Measurements from ENCODE around the gene LRCH4. TPM values are rescaled to one million over a fixed set of nuclear protein-coding genes. Genes with fewer than 3 reads are reported as not detected.

Gene LRCH4
- total and polyA plus RNA-seq, 2 of the 13 experiments (the other 11 are each of a cell fraction or from before 2014, with no cell fraction given), result 7.0 to 9.3 TPM

GRCh38 chr7:100611983-100612729, 26.2 kb upstream of the LRCH4 start, which contains the start of gene MOSPD3 (continued):
- TF ChIP-seq PHF21A (CRISPR knock-in tag; IDR thresholded peaks at IDR 0.05), result no peak
- TF ChIP-seq ISL2 (CRISPR knock-in tag; IDR thresholded peaks at IDR 0.05), result no peak; the same call in 1 of the 2 replicates
- 0 out of 2 replicates have a peak, but pooled peaks have one; percentile 42 for TF ChIP-seq YEATS4 (CRISPR knock-in tag; IDR thresholded peaks at IDR 0.05; ENCODE audit: borderline replicate concordance)
- no peak for TF ChIP-seq KDM2A (CRISPR knock-in tag; IDR thresholded peaks at IDR 0.05; ENCODE audit: borderline replicate concordance, low read depth)
- TF ChIP-seq ATF7-NPFF (CRISPR knock-in tag; IDR thresholded peaks at IDR 0.05; ENCODE audit: low read depth), result no peak
- peak; percentile 86 for TF ChIP-seq GATAD1 (CRISPR knock-in tag; IDR thresholded peaks at IDR 0.05)
- peak; percentile 95 for TF ChIP-seq RBFOX2 (IDR thresholded peaks at IDR 0.05; ENCODE audit: low read depth, low read length)
- TF ChIP-seq HOXA5 (CRISPR knock-in tag; IDR thresholded peaks at IDR 0.05), result 0 out of 2 replicates have a peak, but pooled peaks have one; percentile 10
- TF ChIP-seq SNAPC4 (CRISPR knock-in tag; IDR thresholded peaks at IDR 0.05), result no peak
- TF ChIP-seq ZNF598 (CRISPR knock-in tag; IDR thresholded peaks at IDR 0.05; ENCODE audit: borderline replicate concordance), result no peak
- no peak for TF ChIP-seq ZNF775 (CRISPR knock-in tag; IDR thresholded peaks at IDR 0.05; ENCODE audit: borderline replicate concordance)
- no peak for TF ChIP-seq ZBTB7B (CRISPR knock-in tag; IDR thresholded peaks at IDR 0.05)
- TF ChIP-seq MAFK (conservative IDR thresholded peaks at IDR 0.05 in 1 of 2, IDR thresholded peaks at IDR 0.05 in 1 of 2; ENCODE audit: low read length in 2 of 2), result no peak
- no peak for TF ChIP-seq ZNF124 (CRISPR knock-in tag; IDR thresholded peaks at IDR 0.05)
- TF ChIP-seq NFIB (CRISPR knock-in tag; IDR thresholded peaks at IDR 0.05; ENCODE audit: borderline replicate concordance), result no peak
- TF ChIP-seq CERS6 (CRISPR knock-in tag; IDR thresholded peaks at IDR 0.05), result no peak
- no peak for TF ChIP-seq FUBP1 (CRISPR knock-in tag; IDR thresholded peaks at IDR 0.05; ENCODE audit: borderline replicate concordance)
- TF ChIP-seq FOXK1 (CRISPR knock-in tag; IDR thresholded peaks at IDR 0.05; ENCODE audit: borderline replicate concordance, low read depth), result peak; percentile 25; the same call in 1 of the 2 replicates
- no peak for TF ChIP-seq ZNF720 (CRISPR knock-in tag; IDR thresholded peaks at IDR 0.05)
- no peak for TF ChIP-seq PAX8 (CRISPR knock-in tag; IDR thresholded peaks at IDR 0.05; ENCODE audit: borderline replicate concordance)
- no peak; the same call in 1 of the 2 replicates for TF ChIP-seq MYC (CRISPR knock-in tag; IDR thresholded peaks at IDR 0.05; ENCODE audit: borderline replicate concordance)
- TF ChIP-seq PCBP2 (optimal IDR thresholded peaks at IDR 0.05; ENCODE audit: low read depth, low read length, poor library complexity, severe bottlenecking), result no peak

Data from HepG2 (cell line).